Sigmoid colon (tissue), 7 donors: Measurements from ENCODE around the gene H6PD. TPM values are rescaled to one million over a fixed set of nuclear protein-coding genes. Genes with fewer than 3 reads are reported as not detected.

Experiments used
- DNase-seq: peaks from one replicate; pipeline ENCODE4 v3.0.0-alpha.2; 2019
- H3K27ac ChIP-seq, 4 donors: fragments of 200-600 bp; sonication (generic); one replicate each; pipeline ENCODE4 v1.5.1; 2016 to 2019; ENCODE audit warnings: mild to moderate bottlenecking in 1 of 4
- H3K27me3 ChIP-seq, 3 donors: fragments of 200-600 bp; sonication (generic); one replicate each; pipeline ENCODE4 v1.5.1; 2019; ENCODE audit warnings: mild to moderate bottlenecking in 1 of 3
- H3K36me3 ChIP-seq, 4 donors: fragments of 200-600 bp; sonication (generic); one replicate each; pipeline ENCODE4 v1.5.1; 2016 to 2019
- H3K4me1 ChIP-seq, 4 donors: fragments of 200-600 bp; sonication (generic); one replicate each; pipeline ENCODE4 v1.5.1; 2017 to 2019
- H3K4me3 ChIP-seq, 4 donors: fragments of 200-600 bp; sonication (generic); one replicate each; pipeline ENCODE4 v1.5.1; 2017 to 2019; ENCODE audit warnings: mild to moderate bottlenecking in 2 of 4, moderate library complexity in 1 of 4
- H3K9me3 ChIP-seq, 4 donors: fragments of 200-600 bp in 3 of 4; sonication (generic) in 3 of 4; one replicate each; pipeline versions ENCODE4 v1.5.1 to v1.6.1; 2013 to 2019
- EP300 ChIP-seq, 4 donors: sonication (generic); formaldehyde crosslinking; IDR thresholded peaks; one replicate each; pipeline ENCODE4 v1.6.1; 2017; ENCODE audit warnings: antibody characterized with exemption in 4 of 4
- POLR2A ChIP-seq, 2 donors: fragments of 450-650 bp; IDR thresholded peaks; one replicate each; pipeline ENCODE4 v1.6.1; 2016; ENCODE audit warnings: antibody characterized with exemption in 2 of 2, mild to moderate bottlenecking in 2 of 2, moderate library complexity in 2 of 2
- POLR2AphosphoS5 ChIP-seq, 4 donors: sonication (generic); formaldehyde crosslinking; IDR thresholded peaks; one replicate each; pipeline ENCODE4 v1.6.1; 2017; ENCODE audit warnings: antibody characterized with exemption in 4 of 4
- WGBS, 2 donors: extraction: QIAGEN DNeasy Blood & Tissue Kit; methylation state at CpG; one replicate each; pipeline ENCODE4 v1.1.7; 2013; 5-methylcytosine and 5-hydroxymethylcytosine counted together
- intact Hi-C: fragments of 100-400 bp; cut with DNase I; formaldehyde crosslinking; loops from one replicate; pipeline ENCODE4 v1.15.1; 2023
- polyA plus RNA-seq, 3 donors: library from polyadenylated mRNA; stranded (reverse); fragments of 200-250 nt; gene quantifications; one replicate each; pipeline ENCODE4 v1.2.3, GENCODE V29; 2013
- total RNA-seq, 4 donors: library from RNA; depleted of rRNA; stranded (reverse); fragments of >200 nt; gene quantifications; one replicate each; pipeline ENCODE4 v1.1.0, GENCODE V29; 2016
- TF ChIP-seq, protein P1 (sequence below), 4 experiments: fragments of 450-650 bp in 3 of 4; fragments of 200-600 bp in 1 of 4; IDR thresholded peaks; one replicate each; pipeline ENCODE4 v1.5.1; 2016 to 2019; ENCODE audit warnings: antibody characterized with exemption in 4 of 4, mild to moderate bottlenecking in 3 of 4, moderate library complexity in 2 of 4
- donor health status: healthy with polysubstance abuse.
- donor health status: Bipolar disorder and iron deficiency.
- donor health status: healthy.

Gene H6PD
- total and polyA plus RNA-seq, 7 donors: 2.8 to 34.3 (median 23.2) TPM

DNA sequence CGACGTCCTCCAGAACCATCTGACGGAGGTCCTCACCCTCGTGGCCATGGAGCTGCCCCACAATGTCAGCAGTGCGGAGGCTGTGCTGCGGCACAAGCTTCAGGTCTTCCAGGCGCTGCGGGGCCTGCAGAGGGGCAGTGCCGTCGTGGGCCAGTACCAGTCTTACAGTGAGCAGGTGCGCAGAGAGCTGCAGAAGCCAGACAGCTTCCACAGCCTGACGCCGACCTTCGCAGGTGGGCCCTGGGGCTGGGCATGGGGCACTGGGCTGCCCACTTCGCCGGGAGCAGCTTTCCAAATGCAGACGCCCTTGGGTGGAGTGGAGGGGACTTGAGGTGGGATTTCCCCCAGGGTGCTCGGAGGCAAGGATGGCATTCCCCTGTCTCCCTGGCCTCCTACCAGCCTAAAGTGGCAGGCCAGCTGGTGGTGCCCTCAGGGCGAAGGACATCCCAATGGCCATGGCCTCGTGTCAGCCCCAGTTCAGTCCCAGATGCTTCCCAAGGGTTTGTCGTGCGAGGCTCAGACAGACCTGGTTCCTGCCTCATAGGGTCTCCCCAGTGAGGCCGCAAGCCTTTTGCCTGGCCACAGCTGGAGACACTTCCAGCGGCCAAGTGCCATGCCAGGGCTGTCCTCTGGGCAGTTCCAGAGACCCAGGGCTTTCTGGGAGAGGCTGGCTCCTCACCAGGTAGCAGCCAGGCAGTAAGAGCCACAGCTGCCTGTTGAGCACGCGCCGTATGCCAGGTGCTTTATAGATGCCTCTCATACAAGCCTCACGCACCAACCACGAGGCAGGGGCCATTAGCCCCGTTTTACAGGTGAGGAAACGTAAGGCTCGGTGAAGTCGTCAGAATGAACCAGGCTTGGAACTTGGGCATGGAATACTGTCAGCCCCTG lies 27.8 kb downstream of the H6PD start:
- intact Hi-C loops: loop anchor here (10.0 kb wide), 1 partner anchor 312 kb away; no protein-coding TSS in a partner anchor
- TF ChIP-seq POLR2AphosphoS5 (IDR thresholded peaks at IDR 0.05) (no peak), POLR2A (IDR thresholded peaks at IDR 0.05) (no peak), EP300 (IDR thresholded peaks at IDR 0.05) (no peak)
- TF ChIP-seq, protein P1, sequence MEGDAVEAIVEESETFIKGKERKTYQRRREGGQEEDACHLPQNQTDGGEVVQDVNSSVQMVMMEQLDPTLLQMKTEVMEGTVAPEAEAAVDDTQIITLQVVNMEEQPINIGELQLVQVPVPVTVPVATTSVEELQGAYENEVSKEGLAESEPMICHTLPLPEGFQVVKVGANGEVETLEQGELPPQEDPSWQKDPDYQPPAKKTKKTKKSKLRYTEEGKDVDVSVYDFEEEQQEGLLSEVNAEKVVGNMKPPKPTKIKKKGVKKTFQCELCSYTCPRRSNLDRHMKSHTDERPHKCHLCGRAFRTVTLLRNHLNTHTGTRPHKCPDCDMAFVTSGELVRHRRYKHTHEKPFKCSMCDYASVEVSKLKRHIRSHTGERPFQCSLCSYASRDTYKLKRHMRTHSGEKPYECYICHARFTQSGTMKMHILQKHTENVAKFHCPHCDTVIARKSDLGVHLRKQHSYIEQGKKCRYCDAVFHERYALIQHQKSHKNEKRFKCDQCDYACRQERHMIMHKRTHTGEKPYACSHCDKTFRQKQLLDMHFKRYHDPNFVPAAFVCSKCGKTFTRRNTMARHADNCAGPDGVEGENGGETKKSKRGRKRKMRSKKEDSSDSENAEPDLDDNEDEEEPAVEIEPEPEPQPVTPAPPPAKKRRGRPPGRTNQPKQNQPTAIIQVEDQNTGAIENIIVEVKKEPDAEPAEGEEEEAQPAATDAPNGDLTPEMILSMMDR (IDR thresholded peaks at IDR 0.05): no peak
- Histone ChIP-seq H3K27ac (no peak overlapping the region), H3K4me3 (no peak overlapping the region), H3K9me3 (no peaks in the 10 kb centered on the region), H3K4me1 (peaks cover 0 to 13% (median 7%) of the 10 kb centered on the region in 4 donors), H3K36me3 (peaks cover 32 to 50% (median 33%) of the 10 kb centered on the region in 4 donors), H3K27me3 (no peaks in the 10 kb centered on the region)
- no peak for DNase-seq
- 93 to 94% methylated on average over 33 of the region's 33 CpGs for WGBS, 2 donors

DNA sequence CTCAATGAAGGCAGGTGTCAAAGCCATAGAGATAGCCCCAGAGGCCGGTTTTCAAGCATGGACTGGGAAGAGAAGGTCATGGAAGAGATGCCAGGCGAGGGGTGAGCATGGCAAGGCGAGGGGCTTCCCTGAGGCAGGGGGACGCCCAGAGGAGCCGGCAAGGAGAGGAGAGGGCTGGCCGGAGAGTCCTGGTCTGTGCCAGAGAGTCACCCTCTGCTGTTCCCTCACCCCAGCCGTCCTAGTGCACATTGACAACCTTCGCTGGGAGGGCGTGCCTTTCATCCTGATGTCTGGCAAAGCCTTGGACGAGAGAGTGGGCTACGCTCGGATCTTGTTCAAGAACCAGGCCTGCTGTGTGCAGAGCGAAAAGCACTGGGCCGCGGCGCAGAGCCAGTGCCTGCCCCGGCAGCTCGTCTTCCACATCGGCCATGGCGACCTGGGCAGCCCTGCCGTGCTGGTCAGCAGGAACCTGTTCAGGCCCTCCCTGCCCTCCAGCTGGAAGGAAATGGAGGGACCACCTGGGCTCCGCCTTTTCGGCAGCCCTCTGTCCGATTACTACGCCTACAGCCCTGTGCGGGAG lies 28.8 kb downstream of the H6PD start:
- Histone ChIP-seq H3K9me3 (no peaks in the 10 kb centered on the region), H3K4me3 (no peak overlapping the region), H3K36me3 (peaks cover 32 to 50% (median 33%) of the 10 kb centered on the region in 4 donors), H3K27me3 (no peaks in the 10 kb centered on the region), H3K27ac (no peak overlapping the region), H3K4me1 (peaks cover 0 to 16% (median 10%) of the 10 kb centered on the region in 4 donors)
- intact Hi-C loops: loop anchor here (10.0 kb wide), 1 partner anchor 311 kb away; no protein-coding TSS in a partner anchor
- no peak for DNase-seq
- 93 to 94% methylated on average over 26 of the region's 26 CpGs for WGBS, 2 donors
- TF ChIP-seq EP300 (IDR thresholded peaks at IDR 0.05) (no peak), POLR2A (IDR thresholded peaks at IDR 0.05) (no peak), POLR2AphosphoS5 (IDR thresholded peaks at IDR 0.05) (no peak)
- TF ChIP-seq, protein P1 (IDR thresholded peaks at IDR 0.05): no peak

DNA sequence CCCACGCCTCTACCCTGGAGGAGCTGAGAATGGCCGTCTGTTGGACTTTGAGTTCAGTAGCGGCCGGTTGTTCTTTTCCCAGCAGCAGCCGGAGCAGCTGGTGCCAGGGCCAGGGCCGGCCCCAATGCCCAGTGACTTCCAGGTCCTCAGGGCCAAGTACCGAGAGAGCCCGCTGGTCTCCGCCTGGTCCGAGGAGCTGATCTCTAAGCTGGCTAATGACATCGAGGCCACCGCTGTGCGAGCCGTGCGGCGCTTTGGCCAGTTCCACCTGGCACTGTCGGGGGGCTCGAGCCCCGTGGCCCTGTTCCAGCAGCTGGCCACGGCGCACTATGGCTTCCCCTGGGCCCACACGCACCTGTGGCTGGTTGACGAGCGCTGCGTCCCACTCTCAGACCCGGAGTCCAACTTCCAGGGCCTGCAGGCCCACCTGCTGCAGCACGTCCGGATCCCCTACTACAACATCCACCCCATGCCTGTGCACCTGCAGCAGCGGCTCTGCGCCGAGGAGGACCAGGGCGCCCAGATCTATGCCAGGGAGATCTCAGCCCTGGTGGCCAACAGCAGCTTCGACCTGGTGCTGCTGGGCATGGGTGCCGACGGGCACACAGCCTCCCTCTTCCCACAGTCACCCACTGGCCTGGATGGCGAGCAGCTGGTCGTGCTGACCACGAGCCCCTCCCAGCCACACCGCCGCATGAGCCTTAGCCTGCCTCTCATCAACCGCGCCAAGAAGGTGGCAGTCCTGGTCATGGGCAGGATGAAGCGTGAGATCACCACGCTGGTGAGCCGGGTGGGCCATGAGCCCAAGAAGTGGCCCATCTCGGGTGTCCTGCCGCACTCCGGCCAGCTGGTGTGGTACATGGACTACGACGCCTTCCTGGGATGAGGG lies 29.7 kb downstream of the H6PD start:
- WGBS, 2 donors: 93 to 94% methylated on average over 50 of the region's 50 CpGs
- DNase-seq: no peak
- intact Hi-C loops: loop anchor here (10.0 kb wide), 1 partner anchor 311 kb away; no protein-coding TSS in a partner anchor
- no peak overlapping the region for H3K4me3 ChIP-seq
- no peak for TF ChIP-seq POLR2AphosphoS5 (IDR thresholded peaks at IDR 0.05)
- no peak for TF ChIP-seq POLR2A (IDR thresholded peaks at IDR 0.05)
- TF ChIP-seq, protein P1 (IDR thresholded peaks at IDR 0.05): no peak
- TF ChIP-seq EP300 (IDR thresholded peaks at IDR 0.05): no peak
- H3K9me3 ChIP-seq: no peaks in the 10 kb centered on the region
- H3K36me3 ChIP-seq: peaks cover 32 to 51% (median 33%) of the 10 kb centered on the region in 4 donors
- H3K27me3 ChIP-seq: no peaks in the 10 kb centered on the region
- peaks cover 0 to 16% (median 10%) of the 10 kb centered on the region in 4 donors for H3K4me1 ChIP-seq
- no peak overlapping the region for H3K27ac ChIP-seq

DNA sequence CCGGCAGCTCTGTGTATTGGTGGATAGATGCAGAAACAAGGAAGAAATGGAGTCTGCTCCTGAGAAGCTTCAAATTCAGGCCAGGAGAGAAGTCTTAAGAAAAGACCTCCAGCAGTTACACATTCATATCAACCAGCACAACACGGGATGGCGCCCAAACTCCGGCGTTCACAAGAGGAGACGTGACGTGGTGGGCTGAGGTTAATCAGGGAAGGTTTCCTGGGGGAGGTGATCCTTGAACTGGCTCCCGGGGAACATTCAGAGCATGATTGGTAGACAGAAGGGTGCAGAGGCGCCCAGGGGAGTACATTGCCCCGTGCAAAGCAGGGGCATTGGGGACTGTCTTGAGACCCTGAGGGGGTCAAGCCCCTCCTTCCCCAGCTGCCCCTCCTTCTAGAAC lies 30.5 kb downstream of the H6PD start:
- intact Hi-C loops: loop anchor here (5.0 to 10.0 kb wide), 2 partner anchors 192 to 310 kb away; no protein-coding TSS in a partner anchor
- TF ChIP-seq, protein P1 (IDR thresholded peaks at IDR 0.05): no peak
- no peak for TF ChIP-seq POLR2A (IDR thresholded peaks at IDR 0.05)
- no peak for TF ChIP-seq POLR2AphosphoS5 (IDR thresholded peaks at IDR 0.05)
- no peak for TF ChIP-seq EP300 (IDR thresholded peaks at IDR 0.05)
- Histone ChIP-seq H3K36me3 (peaks cover 32 to 59% (median 33%) of the 10 kb centered on the region in 4 donors), H3K4me1 (peaks cover 0 to 17% (median 10%) of the 10 kb centered on the region in 4 donors), H3K27ac (no peak overlapping the region), H3K4me3 (no peak overlapping the region), H3K27me3 (no peaks in the 10 kb centered on the region), H3K9me3 (no peaks in the 10 kb centered on the region)
- WGBS, 2 donors: 93% methylated on average over 10 of the region's 10 CpGs
- DNase-seq: no peak
